Effector memory CD4-positive, alpha-beta T cell (primary cell): Measurements from ENCODE around the gene FAM163B.

Experiments used
- DNase-seq, 3 donors: peaks; one replicate each; pipeline ENCODE4 v3.0.0-alpha.2; 2020
- H3K27ac ChIP-seq: 2 replicates; pipeline ENCODE4 v1.7.0; 2013; ENCODE audit warnings: mild to moderate bottlenecking, low read length, moderate library complexity; ENCODE audit not compliant: insufficient read depth, poor library complexity, severe bottlenecking
- H3K27me3 ChIP-seq: replicated peaks from 2 replicates; pipeline ENCODE4 v1.7.0; 2013; ENCODE audit warnings: mild to moderate bottlenecking, low read length; ENCODE audit not compliant: insufficient read depth, control insufficient read depth, poor library complexity, severe bottlenecking
- H3K36me3 ChIP-seq: 2 replicates; pipeline ENCODE4 v1.7.0; 2013; ENCODE audit warnings: mild to moderate bottlenecking, low read length, moderate library complexity; ENCODE audit not compliant: control insufficient read depth, insufficient read depth
- H3K4me1 ChIP-seq: 2 replicates; pipeline ENCODE4 v1.7.0; 2013; ENCODE audit warnings: low read length, mild to moderate bottlenecking; ENCODE audit not compliant: control insufficient read depth, insufficient read depth, poor library complexity, severe bottlenecking
- H3K4me3 ChIP-seq: 2 replicates; pipeline ENCODE4 v1.7.0; 2013; ENCODE audit warnings: low read length, low read depth, mild to moderate bottlenecking; ENCODE audit not compliant: insufficient read depth, poor library complexity, severe bottlenecking
- H3K9me3 ChIP-seq: 2 replicates; pipeline ENCODE4 v1.7.0; 2013; ENCODE audit warnings: mild to moderate bottlenecking, low read length, moderate library complexity; ENCODE audit not compliant: control insufficient read depth

Gene FAM163B

DNA sequence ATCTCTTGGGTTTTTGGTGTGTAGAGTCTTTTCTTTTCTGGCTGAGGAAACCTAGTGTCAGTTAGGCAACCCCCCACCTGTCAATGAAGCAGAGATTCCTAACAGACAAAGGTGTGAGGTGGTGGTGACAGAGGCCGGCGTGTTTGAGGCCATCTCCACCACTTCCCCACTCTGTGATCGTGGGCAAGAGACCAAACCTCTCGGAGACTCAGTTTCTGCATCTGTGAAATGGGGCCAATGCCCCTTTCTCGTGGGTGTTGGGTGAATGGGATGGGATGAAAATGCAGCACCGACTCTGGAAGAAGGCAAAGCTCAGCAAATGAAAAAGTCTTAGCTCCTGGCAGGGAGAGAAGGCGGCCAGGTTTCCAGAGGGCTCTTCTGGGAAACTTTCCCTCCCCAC lies 807 bp downstream of the FAM163B start:
- peaks cover 9% of the 10 kb centered on the region for H3K27me3 ChIP-seq

DNA sequence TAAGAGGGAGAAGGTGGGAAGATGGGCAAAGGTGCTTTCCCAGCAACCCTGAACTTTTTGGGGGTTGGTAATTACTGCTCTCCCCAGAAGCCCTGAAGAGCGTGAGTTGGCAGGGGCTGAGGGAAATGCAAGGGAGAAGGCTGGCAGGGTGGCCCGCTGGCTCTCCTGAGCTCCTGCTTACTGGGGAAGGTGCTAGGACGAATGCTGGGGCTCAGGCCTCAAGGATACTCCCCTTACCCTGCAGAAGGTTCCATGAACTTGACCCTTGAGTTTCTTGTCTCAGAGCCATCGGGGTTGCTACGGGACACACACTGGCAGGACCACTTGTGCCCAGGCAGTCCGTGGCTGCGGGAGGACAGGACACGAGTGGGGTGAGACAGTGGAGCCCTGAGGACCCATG lies 1.2 kb downstream of the FAM163B start:
- Histone ChIP-seq H3K27me3 (peaks cover 9% of the 10 kb centered on the region), H3K36me3 (no peaks in the 10 kb centered on the region), H3K27ac (no peak overlapping the region), H3K4me3 (no peak overlapping the region), H3K4me1 (no peaks in the 10 kb centered on the region), H3K9me3 (no peaks in the 10 kb centered on the region)
- DNase-seq = no peak

More for the DNA sequence above, 807 bp downstream of the FAM163B start:
- Histone ChIP-seq H3K27ac (no peak overlapping the region), H3K36me3 (no peaks in the 10 kb centered on the region), H3K9me3 (no peaks in the 10 kb centered on the region), H3K4me3 (no peak overlapping the region), H3K4me1 (no peaks in the 10 kb centered on the region)
- no peak for DNase-seq

DNA sequence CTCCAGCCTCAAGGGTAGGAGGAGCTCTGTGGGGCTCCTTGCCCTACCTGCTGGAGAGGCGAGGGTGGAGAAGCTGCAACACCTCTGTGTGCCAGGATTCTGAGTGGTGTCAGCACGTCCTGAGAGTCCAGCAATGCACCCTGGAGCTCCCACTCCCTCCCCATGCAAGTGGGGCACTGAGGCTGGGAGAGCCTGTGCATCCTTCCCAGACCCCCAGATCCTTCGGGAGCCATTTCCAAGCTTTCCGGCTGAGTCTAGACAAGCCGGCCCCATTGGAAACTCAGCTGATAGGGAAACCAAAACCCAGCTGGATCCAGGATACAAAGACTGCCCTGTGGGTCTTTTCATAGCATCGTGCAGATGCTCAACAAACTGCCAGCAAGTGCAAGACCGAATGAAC lies 1.8 kb downstream of the FAM163B start:
- no peak for DNase-seq

DNA sequence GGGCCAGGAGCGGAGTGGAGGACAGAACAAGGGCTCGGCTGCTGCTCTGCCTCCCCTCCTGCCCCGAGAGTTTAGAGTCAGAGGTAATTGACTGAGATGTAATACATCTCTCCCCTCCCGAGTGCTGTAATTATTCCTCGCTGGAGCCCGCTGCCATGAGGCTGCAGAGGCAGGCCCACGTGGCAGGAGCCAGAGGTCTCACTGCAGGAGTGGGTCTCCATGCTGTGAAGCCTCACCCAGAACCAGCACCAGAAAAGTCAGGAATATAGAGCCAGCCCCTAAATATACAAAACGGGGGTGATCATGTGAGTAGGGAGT lies 2.5 kb downstream of the FAM163B start:
- H3K4me3 ChIP-seq = no peak overlapping the region
- peaks cover 9% of the 10 kb centered on the region for H3K27me3 ChIP-seq
- H3K36me3 ChIP-seq = no peaks in the 10 kb centered on the region
- no peaks in the 10 kb centered on the region for H3K9me3 ChIP-seq
- H3K27ac ChIP-seq = no peak overlapping the region
- DNase-seq = no peak
- H3K4me1 ChIP-seq = no peaks in the 10 kb centered on the region

More for the DNA sequence above, 1.8 kb downstream of the FAM163B start:
- Histone ChIP-seq H3K9me3 (no peaks in the 10 kb centered on the region), H3K4me3 (no peak overlapping the region), H3K4me1 (no peaks in the 10 kb centered on the region), H3K27ac (no peak overlapping the region), H3K27me3 (peaks cover 9% of the 10 kb centered on the region), H3K36me3 (no peaks in the 10 kb centered on the region)

DNA sequence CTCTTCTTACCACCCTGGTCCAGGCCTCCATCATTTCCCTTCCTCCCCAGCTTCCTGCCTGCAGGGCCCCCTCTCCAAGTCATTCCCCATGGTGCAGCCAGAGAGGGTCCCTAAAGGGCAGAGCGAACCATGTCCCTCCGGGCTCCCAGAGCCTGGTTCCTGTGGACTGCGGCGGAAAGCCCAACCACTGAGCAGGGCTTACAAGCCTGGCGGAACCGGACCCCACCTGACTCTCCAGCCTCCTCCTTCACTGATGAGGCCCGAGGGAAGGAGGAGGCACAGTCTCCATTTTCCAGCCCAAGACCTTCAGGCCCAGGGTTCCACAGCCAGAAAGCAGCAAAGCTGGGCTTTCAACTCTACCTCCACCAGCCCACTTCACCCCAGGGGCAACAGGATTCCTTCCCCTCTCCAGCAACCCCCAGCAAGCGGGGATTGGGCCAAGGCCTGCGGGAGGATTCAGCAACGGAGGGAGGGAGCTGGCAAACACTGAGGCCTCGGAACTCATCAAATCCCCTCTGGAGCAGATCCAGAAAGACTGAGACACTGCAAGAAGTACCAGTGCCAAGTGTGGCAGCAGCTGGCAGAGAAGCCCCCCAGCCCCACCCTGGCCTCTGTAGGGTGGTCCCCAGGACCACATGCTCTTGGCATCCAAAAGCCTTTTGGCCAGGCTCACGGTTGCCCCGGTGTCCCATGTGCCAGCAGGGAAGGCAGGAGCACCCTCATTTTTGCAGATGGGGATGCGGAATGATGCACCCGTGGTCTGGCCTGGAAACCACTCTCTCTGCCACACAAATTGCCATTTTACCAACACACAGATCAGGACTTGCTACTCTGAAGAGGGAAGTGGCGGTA lies 3.1 kb downstream of the FAM163B start:
- Histone ChIP-seq H3K4me1 (no peaks in the 10 kb centered on the region), H3K36me3 (no peaks in the 10 kb centered on the region), H3K27me3 (peaks cover 9% of the 10 kb centered on the region), H3K4me3 (no peak overlapping the region), H3K27ac (no peak overlapping the region), H3K9me3 (no peaks in the 10 kb centered on the region)
- no peak for DNase-seq

DNA sequence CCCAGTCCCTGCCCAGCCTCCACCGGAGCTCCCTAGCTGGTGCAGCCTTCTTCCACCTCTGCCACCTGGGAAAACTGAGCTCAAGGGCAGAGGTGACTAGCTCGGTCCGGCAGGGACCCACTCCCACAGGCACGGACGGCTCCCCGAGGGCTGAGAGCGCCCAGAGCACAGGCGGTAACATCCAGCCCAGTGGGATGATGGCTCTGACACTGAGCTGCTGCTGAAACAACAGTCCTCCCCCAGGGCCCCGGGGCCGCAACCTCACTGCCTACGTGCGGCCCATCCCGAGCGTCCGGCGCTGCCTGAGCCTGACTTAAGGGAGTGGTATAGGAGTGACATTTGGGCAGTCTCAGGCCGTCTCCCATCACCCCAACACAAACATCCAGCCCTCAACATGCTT lies 3.7 kb downstream of the FAM163B start:
- peaks cover 9% of the 10 kb centered on the region for H3K27me3 ChIP-seq
- no peak overlapping the region for H3K27ac ChIP-seq
- DNase-seq = no peak
- no peaks in the 10 kb centered on the region for H3K4me1 ChIP-seq
- no peaks in the 10 kb centered on the region for H3K9me3 ChIP-seq
- no peaks in the 10 kb centered on the region for H3K36me3 ChIP-seq
- no peak overlapping the region for H3K4me3 ChIP-seq

DNA sequence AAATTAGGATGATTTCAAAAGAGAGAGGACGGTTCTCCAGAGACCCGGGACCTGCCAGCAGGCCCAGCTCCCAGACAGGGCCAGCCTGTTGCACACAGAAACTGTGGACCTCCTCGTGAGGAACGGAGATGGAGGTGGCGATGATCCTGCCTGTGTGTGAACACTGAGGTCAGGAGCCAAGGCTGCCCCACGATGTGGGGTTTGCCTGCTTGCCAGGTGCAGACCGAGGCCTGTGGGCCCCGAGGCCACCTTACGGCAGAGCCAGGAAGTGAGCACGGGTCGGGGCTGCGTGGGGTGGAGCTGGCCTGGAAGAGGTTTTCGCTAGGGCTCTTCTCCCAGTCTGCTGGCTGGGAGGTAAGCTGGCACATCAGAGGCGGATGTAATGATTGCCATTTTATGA lies 4.3 kb downstream of the FAM163B start:
- DNase-seq = no peak
- Histone ChIP-seq H3K4me3 (no peak overlapping the region), H3K4me1 (no peaks in the 10 kb centered on the region), H3K9me3 (no peaks in the 10 kb centered on the region), H3K27me3 (peaks cover 8% of the 10 kb centered on the region), H3K27ac (no peak overlapping the region), H3K36me3 (no peaks in the 10 kb centered on the region)

DNA sequence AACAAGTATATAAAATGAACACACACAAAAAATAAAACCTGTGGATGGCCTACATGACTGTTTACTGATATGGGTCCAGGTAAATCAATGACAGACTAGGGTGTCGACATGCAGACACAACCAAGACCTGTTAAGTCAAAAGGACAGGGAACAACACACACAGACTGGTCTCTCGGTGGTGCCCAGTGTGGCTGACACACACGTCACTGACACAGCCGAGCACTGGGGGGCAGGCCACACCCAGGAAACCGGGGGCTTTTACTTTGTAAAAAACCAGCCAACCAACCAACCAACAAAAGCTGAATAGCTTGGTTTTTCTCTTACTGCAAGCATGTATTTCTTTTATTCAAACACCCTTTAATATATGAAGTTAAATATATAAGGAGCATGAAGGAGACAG lies 5.0 kb downstream of the FAM163B start:
- no peak overlapping the region for H3K27ac ChIP-seq
- DNase-seq = no peak
- H3K4me1 ChIP-seq = no peaks in the 10 kb centered on the region
- H3K4me3 ChIP-seq = no peak overlapping the region
- H3K9me3 ChIP-seq = no peaks in the 10 kb centered on the region
- H3K27me3 ChIP-seq = peaks cover 3% of the 10 kb centered on the region
- H3K36me3 ChIP-seq = no peaks in the 10 kb centered on the region

DNA sequence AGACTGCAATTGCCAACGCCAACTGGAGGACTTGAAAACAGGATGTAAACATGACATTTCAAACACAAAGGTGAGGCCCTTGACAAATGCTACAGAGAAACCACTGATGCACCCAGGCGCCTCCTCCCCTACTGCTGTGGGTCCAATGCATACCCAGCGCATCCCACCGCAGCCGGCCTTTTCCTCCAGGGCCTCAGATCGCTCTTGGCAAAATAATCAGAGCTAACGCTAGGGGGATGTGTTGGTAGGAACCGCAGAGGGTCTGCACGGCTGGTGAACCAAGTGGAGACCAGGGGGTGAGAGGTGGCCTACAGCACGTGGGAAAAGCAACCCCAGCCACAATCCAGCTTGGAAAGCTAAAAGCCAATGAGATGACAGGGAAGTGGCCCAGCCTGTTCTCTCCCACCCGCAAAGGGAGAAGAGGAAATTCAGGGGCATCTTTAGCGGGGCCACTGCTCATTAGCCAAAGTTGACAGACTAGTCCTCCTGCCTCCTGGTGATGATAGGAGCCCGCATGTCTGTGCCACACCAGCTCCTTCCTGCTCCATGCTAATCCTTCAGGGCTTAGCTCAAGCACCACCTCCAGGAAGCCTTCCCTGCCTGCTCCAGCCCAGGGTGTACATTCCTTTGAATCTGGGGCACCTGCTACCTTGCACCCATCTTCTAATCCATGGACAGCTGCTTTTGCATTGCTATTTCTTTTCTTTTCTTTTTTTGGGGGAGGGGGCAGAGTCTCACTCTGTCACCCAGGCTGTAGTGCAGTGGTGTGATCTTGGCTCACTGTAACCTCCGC lies 5.9 kb downstream of the FAM163B start:
- H3K4me3 ChIP-seq = no peak overlapping the region
- peaks cover 3% of the 10 kb centered on the region for H3K27me3 ChIP-seq
- H3K36me3 ChIP-seq = no peaks in the 10 kb centered on the region
- H3K9me3 ChIP-seq = no peaks in the 10 kb centered on the region
- no peak for DNase-seq
- no peaks in the 10 kb centered on the region for H3K4me1 ChIP-seq
- no peak overlapping the region for H3K27ac ChIP-seq

DNA sequence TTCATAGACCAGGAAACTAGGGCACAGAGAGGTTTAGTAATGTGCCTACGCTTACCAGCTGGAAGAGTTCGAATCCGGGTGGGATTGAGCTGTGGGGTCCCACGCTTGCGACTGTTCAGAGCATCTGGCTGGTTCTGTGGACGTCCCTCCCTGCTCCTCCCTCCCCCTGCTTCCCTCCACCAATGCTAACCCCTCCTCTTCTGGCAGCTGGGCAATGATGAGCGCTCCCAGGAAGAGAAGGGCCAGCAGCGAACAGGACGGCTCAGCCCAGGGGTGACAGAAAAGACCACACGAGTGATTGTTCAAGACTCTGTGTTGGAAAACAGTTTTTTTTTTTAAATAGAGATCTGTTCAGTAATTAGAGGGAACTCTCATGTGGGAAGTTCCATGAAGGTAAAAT lies 6.9 kb downstream of the FAM163B start:
- Histone ChIP-seq H3K9me3 (peaks cover 8% of the 10 kb centered on the region), H3K4me1 (no peaks in the 10 kb centered on the region), H3K36me3 (no peaks in the 10 kb centered on the region), H3K4me3 (no peak overlapping the region), H3K27ac (no peak overlapping the region), H3K27me3 (peaks cover 3% of the 10 kb centered on the region)
- DNase-seq = no peak
